Ascending aorta (tissue), 2 donors: ENCODE results near the gene TIGD1. TPM values are rescaled to one million over a fixed set of nuclear protein-coding genes. Genes with fewer than 3 reads are reported as not detected.

ENCODE experiments used
- DNase-seq, 2 donors: peaks; one replicate each; pipeline ENCODE4 v3.0.0-alpha.2; 2019; ENCODE audit warnings: low spot score in 2 of 2
- H3K27ac ChIP-seq, 2 donors: fragments of 200-600 bp; sonication (generic); one replicate each; pipeline ENCODE4 v1.5.1; 2016 to 2017; ENCODE audit warnings: mild to moderate bottlenecking in 1 of 2
- H3K27me3 ChIP-seq: fragments of 200-600 bp; sonication (generic); one replicate; pipeline ENCODE4 v1.5.1; 2017
- H3K36me3 ChIP-seq, 2 donors: fragments of 200-600 bp; sonication (generic); one replicate each; pipeline ENCODE4 v1.5.1; 2016
- H3K4me1 ChIP-seq, 2 donors: fragments of 200-600 bp; sonication (generic); one replicate each; pipeline ENCODE4 v1.5.1; 2016 to 2017; ENCODE audit warnings: mild to moderate bottlenecking in 1 of 2
- H3K4me3 ChIP-seq, 2 donors: fragments of 200-600 bp; sonication (generic); one replicate each; pipeline ENCODE4 v1.5.1; 2016 to 2017; ENCODE audit warnings: mild to moderate bottlenecking in 1 of 2
- H3K9me3 ChIP-seq, 2 donors: fragments of 200-600 bp; sonication (generic); one replicate each; pipeline ENCODE4 v1.5.1; 2016
- CTCF ChIP-seq, 3 experiments: fragments of 200-600 bp in 2 of 3; fragments of 450-650 bp in 1 of 3; sonication (generic) in 2 of 3; IDR thresholded peaks; one replicate each; pipeline ENCODE4 v1.5.1; 2016 to 2019; ENCODE audit warnings: antibody characterized with exemption in 3 of 3, mild to moderate bottlenecking in 1 of 3, moderate library complexity in 1 of 3
- intact Hi-C: fragments of 100-400 bp; cut with DNase I; formaldehyde crosslinking; loops from one replicate; pipeline ENCODE4 v1.15.1; 2023
- total RNA-seq: library from RNA; depleted of rRNA; stranded (reverse); fragments of >200 nt; gene quantifications from one replicate; pipeline ENCODE4 v1.1.0, GENCODE V29; 2016

The TIGD1 gene
- total RNA-seq, 1 donor from 2014 or later, result 0.53 TPM

GRCh38 chr2:232541195-232541960, 9.0 kb downstream of the TIGD1 start:
- DNase-seq, result no peak
- Histone ChIP-seq H3K27me3 (no peaks in the 10 kb centered on the region), H3K4me1 (no peaks in the 10 kb centered on the region), H3K36me3 (no peaks in the 10 kb centered on the region), H3K9me3 (no peaks in the 10 kb centered on the region), H3K4me3 (no peak overlapping the region), H3K27ac (no peak overlapping the region)
- intact Hi-C loops, result no loop called here
- TF ChIP-seq CTCF (IDR thresholded peaks at IDR 0.05), result no peak

DNA sequence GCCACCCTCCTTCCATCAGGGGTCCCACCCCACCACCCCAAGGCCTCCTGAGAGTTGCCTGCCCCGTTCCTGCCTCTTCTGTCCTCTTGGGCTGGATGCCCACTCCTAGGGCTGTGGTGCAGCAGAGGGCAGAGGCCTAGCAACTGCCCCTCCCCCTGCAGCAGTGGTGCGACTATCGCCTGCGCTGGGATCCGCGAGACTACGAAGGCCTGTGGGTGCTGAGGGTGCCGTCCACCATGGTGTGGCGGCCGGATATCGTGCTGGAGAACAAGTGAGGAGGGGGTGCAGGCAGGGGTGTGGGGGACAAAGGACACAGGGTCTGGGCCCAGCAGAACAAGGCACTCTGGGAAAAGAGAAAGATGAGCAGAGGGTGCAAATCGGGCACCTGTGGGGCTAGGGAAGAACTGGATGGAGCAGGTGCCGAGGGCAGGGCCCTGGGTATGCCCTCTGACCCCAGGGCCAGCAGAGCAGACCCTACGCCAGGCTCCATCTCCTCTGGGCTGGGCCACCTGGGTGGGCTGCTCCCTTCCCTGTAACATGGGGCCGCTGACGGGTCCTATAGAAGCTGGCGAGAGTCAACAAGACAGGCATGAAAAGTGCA, 9.8 kb downstream of the TIGD1 start:
- TF ChIP-seq CTCF (IDR thresholded peaks at IDR 0.05), result no peak
- Histone ChIP-seq H3K4me1 (no peaks in the 10 kb centered on the region), H3K4me3 (no peak overlapping the region), H3K36me3 (no peaks in the 10 kb centered on the region), H3K9me3 (no peaks in the 10 kb centered on the region), H3K27ac (no peak overlapping the region), H3K27me3 (no peaks in the 10 kb centered on the region)
- DNase-seq, result no peak
- intact Hi-C loops, result no loop called here

DNA sequence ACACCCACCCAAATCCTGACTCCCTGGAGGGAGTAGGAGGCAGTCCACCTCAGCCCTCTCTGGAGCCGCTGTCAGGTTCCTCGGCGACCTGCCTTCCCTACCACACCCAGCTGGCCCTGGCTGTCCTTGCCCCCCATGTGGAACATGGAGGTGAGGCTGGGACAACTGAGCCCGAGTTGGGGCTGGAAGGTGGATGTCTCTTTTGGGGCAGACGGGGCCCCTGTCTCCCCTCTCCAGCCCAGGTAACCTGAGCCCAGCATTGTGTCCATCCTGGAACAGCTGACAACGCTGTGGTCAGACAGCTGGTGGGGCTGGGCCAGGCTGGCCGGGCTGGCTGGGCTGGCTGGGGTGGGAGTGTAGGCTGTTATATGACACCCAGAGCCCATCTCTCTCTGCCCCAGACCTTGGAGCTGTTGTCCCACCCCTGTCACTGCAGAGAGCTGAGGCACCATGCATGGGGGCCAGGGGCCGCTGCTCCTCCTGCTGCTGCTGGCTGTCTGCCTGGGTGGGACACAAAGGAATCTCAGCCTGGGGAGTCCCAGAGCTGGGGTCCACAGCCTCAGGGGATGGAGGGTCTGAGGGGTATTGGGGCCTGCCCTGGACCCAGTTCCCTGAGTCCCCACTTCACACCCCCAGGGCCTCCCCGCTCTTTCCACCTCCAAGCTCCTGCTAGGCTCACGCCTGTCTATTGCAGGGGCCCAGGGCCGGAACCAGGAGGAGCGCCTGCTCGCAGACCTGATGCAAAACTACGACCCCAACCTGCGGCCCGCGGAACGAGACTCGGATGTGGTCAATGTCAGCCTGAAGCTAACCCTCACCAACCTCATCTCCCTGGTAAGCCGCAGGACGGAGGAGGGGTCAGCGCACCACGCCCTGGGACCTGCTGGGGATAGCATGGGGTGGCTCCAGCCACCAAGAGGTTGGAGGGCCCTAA, 10.8 kb downstream of the TIGD1 start, which contains the start of gene CHRNG:
CHRNG (plus strand) TSS at position 395 of the 934 bp plus-strand sequence; CDS start at position 451, 56 bp downstream.
- Histone ChIP-seq H3K36me3 (no peaks in the 10 kb centered on the region), H3K27me3 (no peaks in the 10 kb centered on the region), H3K27ac (no peak within 1 kb of the TSS), H3K9me3 (no peaks in the 10 kb centered on the region), H3K4me3 (no peak within 1 kb of the TSS), H3K4me1 (no peaks in the 10 kb centered on the region)
- TF ChIP-seq CTCF (IDR thresholded peaks at IDR 0.05), result no peak
- intact Hi-C loops, result no loop called here
- DNase-seq, result no peak

GRCh38 chr2:232538671-232539070, 11.7 kb downstream of the TIGD1 start:
- Histone ChIP-seq H3K4me1 (no peaks in the 10 kb centered on the region), H3K4me3 (no peak overlapping the region), H3K27ac (no peak overlapping the region), H3K27me3 (no peaks in the 10 kb centered on the region), H3K36me3 (no peaks in the 10 kb centered on the region), H3K9me3 (no peaks in the 10 kb centered on the region)
- intact Hi-C loops, result no loop called here
- DNase-seq, result peak in 1 of 2 donors; percentile 55
- no peak for TF ChIP-seq CTCF (IDR thresholded peaks at IDR 0.05)

GRCh38 chr2:232537499-232537898, 12.9 kb downstream of the TIGD1 start:
- intact Hi-C loops, result no loop called here
- Histone ChIP-seq H3K36me3 (no peaks in the 10 kb centered on the region), H3K27me3 (no peaks in the 10 kb centered on the region), H3K4me1 (no peaks in the 10 kb centered on the region), H3K27ac (no peak overlapping the region), H3K9me3 (no peaks in the 10 kb centered on the region), H3K4me3 (no peak overlapping the region)
- peak in 1 of 2 donors; percentile 33 for DNase-seq
- no peak for TF ChIP-seq CTCF (IDR thresholded peaks at IDR 0.05)
